Natural killer cell (primary cell): ENCODE measurements around the gene WNK2. TPM values are rescaled to one million over a fixed set of nuclear protein-coding genes. Genes with fewer than 3 reads are reported as not detected.

Experiments used
- ATAC-seq, 3 donors: fragments of 150-1000 bp in 2 of 3; fragments of 200-7000 bp in 1 of 3; cut with Tn5 transposase; 1 replicate in 1 of 3; 2 replicates in 2 of 3; pipeline ENCODE4 v1.10.0; 2021; ENCODE audit warnings: mild to moderate bottlenecking in 2 of 3, moderate library complexity in 2 of 3
- DNase-seq, 2 donors: peaks; one replicate each; pipeline versions ENCODE4 v3.0.0 to v3.0.0-alpha.2; 2013 to 2021; ENCODE audit warnings: mixed read lengths in 1 of 2
- H3K27ac ChIP-seq: one replicate; pipeline ENCODE4 v1.5.1; 2013; ENCODE audit warnings: mild to moderate bottlenecking, low read length
- H3K27me3 ChIP-seq: one replicate; pipeline ENCODE4 v1.6.1; 2013; ENCODE audit warnings: low read length; ENCODE audit not compliant: control insufficient read depth, insufficient read depth
- H3K36me3 ChIP-seq: one replicate; pipeline ENCODE4 v1.6.1; 2013; ENCODE audit warnings: low read length; ENCODE audit not compliant: control insufficient read depth, insufficient read depth
- H3K4me1 ChIP-seq: one replicate; pipeline ENCODE4 v1.6.1; 2013; ENCODE audit warnings: low read length; ENCODE audit not compliant: control insufficient read depth, insufficient read depth
- H3K4me3 ChIP-seq: one replicate; pipeline ENCODE4 v1.5.1; 2013; ENCODE audit warnings: low read length
- H3K9me3 ChIP-seq: one replicate; pipeline ENCODE4 v1.6.1; 2013; ENCODE audit warnings: low read length; ENCODE audit not compliant: control insufficient read depth, insufficient read depth
- H3K27ac Mint-ChIP-seq, 2 donors: one replicate each; pipeline ENCODE4 v1.8.0; 2022; ENCODE audit warnings: mild to moderate bottlenecking in 2 of 2, mixed read lengths in 2 of 2, moderate library complexity in 1 of 2
- H3K27me3 Mint-ChIP-seq, 2 donors: one replicate each; pipeline ENCODE4 v1.8.0; 2022; ENCODE audit warnings: low read depth in 2 of 2, mixed read lengths in 2 of 2
- H3K36me3 Mint-ChIP-seq: one replicate; pipeline ENCODE4 v1.8.0; 2022; ENCODE audit warnings: mixed read lengths
- H3K4me1 Mint-ChIP-seq, 2 donors: one replicate each; pipeline ENCODE4 v1.8.0; 2022; ENCODE audit warnings: mixed read lengths in 2 of 2
- H3K4me3 Mint-ChIP-seq: one replicate; pipeline ENCODE4 v1.8.0; 2022; ENCODE audit warnings: mild to moderate bottlenecking, moderate library complexity, mixed read lengths
- H3K9me3 Mint-ChIP-seq, 2 donors: one replicate each; pipeline ENCODE4 v1.8.0; 2022; ENCODE audit warnings: mixed read lengths in 2 of 2
- CTCF ChIP-seq: fragments of 200-600 bp; IDR thresholded peaks from one replicate; pipeline ENCODE4 v1.8.0; 2022; ENCODE audit warnings: antibody characterized with exemption
- whole genome bisulfite sequencing: methylation state at CpG from one replicate; pipeline ENCODE4 v1.1.7; 2013; ENCODE audit warnings: missing lambda C conversion rate; ENCODE audit not compliant: insufficient coverage; 5-methylcytosine and 5-hydroxymethylcytosine counted together
- intact Hi-C: fragments of 100-400 bp; cut with micrococcal nuclease; formaldehyde crosslinking; loops from one replicate; pipeline ENCODE4 v1.14.2; 2022
- total RNA-seq, 4 donors: library from RNA; stranded (reverse); fragments of 120-200 nt in 1 of 4; gene quantifications; one replicate each; pipeline versions ENCODE4 v1.2.3 to v1.2.4, GENCODE V29; 2013 to 2022

Gene WNK2
- total RNA-seq, 3 donors from 2014 or later (not counting 1 experiment from before 2014, with no cell fraction given): 0.25 TPM; not detected in 2

GRCh38 chr9:93244101-93244500 is 60.2 kb downstream of the WNK2 start:
- Mint-ChIP-seq H3K4me1 (peaks cover 5 to 6% of the 10 kb centered on the region in 2 donors), H3K27me3 (peaks cover 35 to 49% of the 10 kb centered on the region in 2 donors), H3K4me3 (no peak overlapping the region), H3K9me3 (no peaks in the 10 kb centered on the region), H3K27ac (no peak overlapping the region), H3K36me3 (no peaks in the 10 kb centered on the region)
- TF ChIP-seq CTCF: no peak
- intact Hi-C loops: no loop called here
- Histone ChIP-seq H3K27me3 (peaks cover 3% of the 10 kb centered on the region), H3K9me3 (no peaks in the 10 kb centered on the region), H3K4me3 (no peak overlapping the region), H3K27ac (no peak overlapping the region), H3K4me1 (peaks cover 6% of the 10 kb centered on the region), H3K36me3 (no peaks in the 10 kb centered on the region)
- 92% methylated on average over 4 of the region's 5 CpGs for WGBS
- DNase-seq (no peak), ATAC-seq (no peak)

GRCh38 chr9:93244510-93245436 is 60.8 kb downstream of the WNK2 start:
- ATAC-seq: no peak
- WGBS: 80% methylated on average over 24 of the region's 24 CpGs

GRCh38 chr9:93245437-93245970 is 61.6 kb downstream of the WNK2 start:
- 79% methylated on average over 5 of the region's 5 CpGs for WGBS
- Histone ChIP-seq H3K4me3 (no peak overlapping the region), H3K36me3 (no peaks in the 10 kb centered on the region), H3K27me3 (no peaks in the 10 kb centered on the region), H3K4me1 (no peaks in the 10 kb centered on the region), H3K9me3 (no peaks in the 10 kb centered on the region), H3K27ac (no peak overlapping the region)
- DNase-seq (no peak), ATAC-seq (no peak)
- no peak overlapping the region for H3K4me3 Mint-ChIP-seq
- H3K27ac Mint-ChIP-seq: no peak overlapping the region
- no peaks in the 10 kb centered on the region for H3K36me3 Mint-ChIP-seq
- no peaks in the 10 kb centered on the region for H3K9me3 Mint-ChIP-seq
- no peaks in the 10 kb centered on the region for H3K4me1 Mint-ChIP-seq
- TF ChIP-seq CTCF: no peak
- peaks cover 24 to 37% of the 10 kb centered on the region in 2 donors for H3K27me3 Mint-ChIP-seq
- intact Hi-C loops: no loop called here

More at GRCh38 chr9:93244510-93245436, 60.8 kb downstream of the WNK2 start:
- intact Hi-C loops: no loop called here
- Mint-ChIP-seq H3K27ac (no peak overlapping the region), H3K27me3 (peaks cover 28 to 42% of the 10 kb centered on the region in 2 donors), H3K9me3 (no peaks in the 10 kb centered on the region), H3K36me3 (no peaks in the 10 kb centered on the region), H3K4me3 (no peak overlapping the region), H3K4me1 (peaks cover under 1 to 1% of the 10 kb centered on the region in 2 donors)
- Histone ChIP-seq H3K4me1 (peaks cover 2% of the 10 kb centered on the region), H3K4me3 (no peak overlapping the region), H3K9me3 (no peaks in the 10 kb centered on the region), H3K36me3 (no peaks in the 10 kb centered on the region), H3K27ac (no peak overlapping the region), H3K27me3 (peaks cover 3% of the 10 kb centered on the region)
- TF ChIP-seq CTCF: no peak
- DNase-seq: peak in 1 of 2 donors; percentile 14
